HG03097 (cell line): ENCODE measurements around the gene IL1RL1.

Source experiments
- ATAC-seq: cut with Tn5 transposase; IDR thresholded peaks from one replicate; pipeline ENCODE4 v1.9.1; 2021; ENCODE audit not compliant: unreplicated experiment, low FRiP score

The IL1RL1 gene

DNA sequence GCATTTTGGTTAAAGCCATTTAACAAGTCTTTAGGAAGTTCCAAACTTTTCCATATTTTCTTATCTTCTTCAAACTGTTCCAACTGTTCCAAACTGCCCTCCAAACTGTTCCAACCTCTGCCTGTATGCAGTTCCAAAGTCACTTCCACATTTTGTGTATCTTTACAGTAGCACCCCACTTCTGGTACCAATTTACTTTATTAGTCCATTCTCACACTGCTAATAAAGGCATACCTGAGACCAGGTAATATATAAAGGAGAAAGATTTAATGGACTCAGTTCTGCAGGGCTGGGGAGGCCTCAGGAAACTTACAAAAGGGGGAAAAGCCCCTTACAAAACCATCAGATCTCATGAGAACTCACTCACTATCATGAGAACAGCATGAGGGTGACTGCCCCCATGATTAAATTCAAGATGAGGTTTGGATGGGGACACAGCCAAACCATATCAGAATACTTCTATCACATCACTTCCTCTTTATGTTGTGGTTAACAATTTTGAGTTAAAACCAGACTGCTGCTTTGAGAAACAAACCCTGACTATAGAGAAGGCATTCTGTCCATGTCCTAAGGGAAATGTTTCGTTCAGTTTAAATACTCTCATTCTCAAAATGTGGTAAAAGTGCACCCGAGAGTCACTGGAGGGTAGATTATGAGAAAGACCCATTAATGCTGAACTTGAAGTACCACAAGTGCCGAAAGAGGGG, 55.2 kb downstream of the IL1RL1 start:
- peak; percentile 68 for ATAC-seq

DNA sequence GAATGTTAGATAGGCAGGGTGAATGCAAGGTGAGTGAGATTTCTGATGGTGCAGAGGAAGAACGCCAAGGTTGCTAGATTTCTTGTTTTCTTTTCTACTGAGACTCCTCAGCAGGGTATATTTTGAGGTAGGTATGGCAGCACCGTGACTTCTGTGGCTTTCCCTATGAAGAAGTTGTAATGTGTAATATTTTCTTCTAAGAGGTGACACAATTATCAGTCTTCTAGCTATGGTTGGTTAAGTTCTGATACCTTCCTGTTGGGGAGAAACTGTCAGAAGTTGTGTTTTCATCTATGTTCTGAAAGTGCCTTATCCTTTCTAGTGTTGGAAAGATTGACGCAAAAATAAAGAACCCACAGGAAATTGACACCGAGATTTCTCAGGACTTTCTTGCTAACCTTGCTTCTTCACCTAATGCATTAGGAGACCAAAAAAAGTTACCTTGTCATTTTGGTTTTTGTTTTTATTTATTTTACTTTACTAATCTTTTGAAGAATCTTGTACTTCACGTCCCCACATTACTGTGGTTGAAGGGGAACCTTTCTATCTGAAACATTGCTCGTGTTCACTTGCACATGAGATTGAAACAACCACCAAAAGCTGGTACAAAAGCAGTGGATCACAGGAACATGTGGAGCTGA, 56.1 kb downstream of the IL1RL1 start:
- peak; percentile 62 for ATAC-seq

DNA sequence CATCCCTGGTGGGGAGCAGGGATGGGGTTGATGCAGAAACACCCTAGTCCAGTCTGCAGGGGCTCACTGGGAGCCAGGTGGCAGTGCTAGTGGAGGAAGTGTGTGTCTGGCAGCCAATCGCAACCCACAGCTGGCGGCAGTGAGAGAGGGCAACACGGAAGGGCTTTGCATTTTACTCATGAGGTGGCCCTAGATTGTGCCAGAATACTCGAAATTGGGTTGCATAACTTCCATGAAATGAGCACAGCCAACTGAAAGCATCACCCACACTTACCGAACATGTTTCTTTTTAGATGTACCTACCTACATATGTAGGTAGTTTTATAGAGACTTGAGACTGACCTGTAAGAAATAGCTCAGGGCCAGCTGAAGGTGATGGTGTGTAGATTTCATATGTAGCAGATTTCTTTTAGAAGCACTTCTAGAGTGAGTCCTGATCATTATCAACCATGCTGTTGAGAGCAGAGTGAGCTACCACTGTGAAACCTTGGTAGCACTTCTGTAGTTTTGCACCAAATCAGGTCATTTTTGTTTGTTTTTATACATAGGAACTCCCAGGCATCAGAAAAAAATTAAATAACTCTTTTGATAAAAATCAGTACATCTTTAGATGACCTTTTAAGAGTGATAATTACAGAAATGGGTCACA, 57.2 kb downstream of the IL1RL1 start:
- ATAC-seq, result no peak

DNA sequence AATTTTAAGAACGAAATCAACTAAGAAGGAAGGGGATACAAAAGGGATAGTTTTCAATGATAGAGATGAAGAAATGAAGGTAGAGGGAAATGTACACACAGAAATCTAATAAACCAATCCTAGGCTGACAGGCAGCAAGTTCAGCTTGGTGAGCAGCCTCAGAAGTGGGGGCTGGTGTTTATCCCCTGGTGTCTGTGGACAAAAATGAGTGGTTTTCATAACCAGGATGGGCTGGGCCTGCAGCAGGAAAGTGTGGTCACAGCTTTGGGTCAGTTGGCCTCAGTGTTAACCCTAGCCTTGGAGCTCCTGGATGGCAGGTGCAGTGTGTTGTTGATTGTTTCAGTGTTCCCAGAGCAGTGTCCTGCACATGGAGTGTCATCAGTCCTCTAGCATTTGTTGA, 58.5 kb downstream of the IL1RL1 start:
- ATAC-seq, result no peak

DNA sequence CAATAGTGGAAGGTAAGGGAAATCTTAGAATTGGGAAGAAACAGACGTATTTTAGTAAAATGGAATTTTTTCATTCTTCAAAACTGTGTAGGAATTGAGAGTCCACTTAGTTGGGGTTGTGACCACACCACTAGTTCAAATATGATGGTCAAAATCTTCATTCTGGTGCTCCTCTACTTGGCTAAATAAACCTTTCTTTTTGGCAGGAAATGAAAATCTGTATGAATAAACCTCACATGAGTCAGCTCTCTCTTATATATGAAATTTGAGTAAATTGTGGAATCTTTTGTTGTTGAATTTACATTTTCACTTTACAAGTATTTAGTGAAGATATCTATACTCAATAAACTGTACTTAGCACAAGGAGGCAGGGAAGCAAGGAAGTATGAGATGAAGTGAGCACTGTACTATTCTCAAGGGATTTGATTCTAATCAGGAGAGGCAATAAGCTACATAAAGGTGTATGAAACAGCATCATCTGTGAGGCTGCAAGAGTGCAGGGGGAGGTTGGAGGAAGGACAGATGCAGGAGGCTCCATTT, 64.8 kb downstream of the IL1RL1 start:
- ATAC-seq, result no peak

DNA sequence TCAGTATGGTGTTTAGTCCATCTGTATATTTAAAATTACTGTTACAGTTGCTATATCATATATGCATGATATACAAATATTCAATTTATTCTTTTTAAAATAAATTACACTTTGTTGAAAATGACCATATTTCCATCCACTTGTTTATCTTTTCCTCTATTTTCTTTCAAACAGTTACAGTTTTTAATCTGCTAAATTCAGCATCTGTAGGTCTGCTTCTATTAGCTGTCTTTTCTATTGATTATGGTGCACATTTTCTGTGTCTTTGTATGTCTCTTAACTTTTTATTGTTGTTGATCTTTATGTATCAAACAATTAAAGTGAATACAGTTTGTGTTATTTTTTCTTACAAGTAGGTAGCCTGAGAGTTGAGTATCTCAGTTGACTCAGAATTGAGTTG, 72.4 kb downstream of the IL1RL1 start:
- no peak for ATAC-seq

DNA sequence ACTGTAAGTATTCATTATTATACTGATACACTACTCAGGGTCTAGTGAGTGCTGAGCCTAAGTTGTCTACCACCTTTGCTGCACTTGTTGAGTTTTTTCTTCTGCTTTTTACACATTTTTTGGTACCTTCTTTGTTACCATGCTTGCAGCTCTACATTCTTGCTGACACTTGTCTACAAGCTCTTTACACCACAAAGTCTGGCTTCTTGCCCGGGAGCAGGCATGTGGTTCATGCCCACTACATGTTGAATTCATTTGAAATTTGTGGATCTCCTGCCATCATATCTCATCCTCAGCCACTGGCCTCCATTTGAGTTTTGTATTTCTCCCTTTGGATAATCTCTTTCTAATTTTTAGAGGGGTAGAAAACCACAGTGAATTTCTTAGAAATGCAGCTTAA, 74.2 kb downstream of the IL1RL1 start:
- ATAC-seq, result no peak

DNA sequence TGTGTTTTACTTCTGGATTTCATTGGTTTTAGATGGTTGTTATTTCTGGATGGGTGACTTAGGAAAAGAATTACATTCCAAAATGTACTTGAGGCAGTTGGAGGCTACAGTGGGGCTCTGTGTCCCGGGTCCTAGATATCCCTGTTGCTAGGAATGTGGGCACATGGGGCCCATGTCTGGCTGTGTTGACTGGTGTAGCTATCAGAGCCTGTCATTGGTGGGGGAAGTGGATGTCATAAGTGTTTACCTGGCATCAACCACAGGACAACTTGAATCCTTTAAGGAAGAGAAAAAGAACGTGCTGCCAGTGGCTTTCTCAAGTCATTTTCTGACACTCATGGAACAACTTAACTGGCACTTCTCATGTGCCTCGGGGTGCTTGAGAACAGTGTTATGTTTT, 74.6 kb downstream of the IL1RL1 start:
- ATAC-seq, result no peak

DNA sequence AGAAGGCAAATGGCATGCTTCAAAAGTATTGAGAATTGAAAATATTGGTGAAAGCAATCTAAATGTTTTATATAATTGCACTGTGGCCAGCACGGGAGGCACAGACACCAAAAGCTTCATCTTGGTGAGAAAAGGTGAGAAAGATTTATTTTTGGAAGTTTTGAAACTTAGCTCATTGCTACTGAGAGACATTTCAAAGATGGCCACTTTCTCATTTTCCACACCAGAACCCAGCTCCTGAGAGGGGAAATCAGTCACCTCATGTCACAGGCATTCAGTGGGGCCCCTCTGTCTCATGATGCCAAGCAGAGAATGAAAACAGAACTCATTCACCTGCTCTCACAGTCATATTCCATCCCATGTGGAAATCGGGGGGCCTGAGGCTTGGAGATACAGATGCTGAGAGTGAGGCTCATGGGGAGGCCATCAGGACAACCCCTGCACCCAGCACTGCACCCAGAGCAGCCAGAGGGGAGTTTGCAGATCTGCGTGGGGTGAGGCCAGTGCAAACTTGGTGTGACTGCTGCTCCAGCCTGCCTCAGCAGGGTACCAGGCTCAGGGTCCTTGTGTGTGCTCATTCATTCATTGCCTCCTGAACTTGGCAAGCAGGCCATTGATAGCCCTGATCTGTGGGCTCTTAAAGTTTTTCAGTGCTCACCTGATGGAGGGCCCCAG, 75.6 kb downstream of the IL1RL1 start:
- no peak for ATAC-seq

DNA sequence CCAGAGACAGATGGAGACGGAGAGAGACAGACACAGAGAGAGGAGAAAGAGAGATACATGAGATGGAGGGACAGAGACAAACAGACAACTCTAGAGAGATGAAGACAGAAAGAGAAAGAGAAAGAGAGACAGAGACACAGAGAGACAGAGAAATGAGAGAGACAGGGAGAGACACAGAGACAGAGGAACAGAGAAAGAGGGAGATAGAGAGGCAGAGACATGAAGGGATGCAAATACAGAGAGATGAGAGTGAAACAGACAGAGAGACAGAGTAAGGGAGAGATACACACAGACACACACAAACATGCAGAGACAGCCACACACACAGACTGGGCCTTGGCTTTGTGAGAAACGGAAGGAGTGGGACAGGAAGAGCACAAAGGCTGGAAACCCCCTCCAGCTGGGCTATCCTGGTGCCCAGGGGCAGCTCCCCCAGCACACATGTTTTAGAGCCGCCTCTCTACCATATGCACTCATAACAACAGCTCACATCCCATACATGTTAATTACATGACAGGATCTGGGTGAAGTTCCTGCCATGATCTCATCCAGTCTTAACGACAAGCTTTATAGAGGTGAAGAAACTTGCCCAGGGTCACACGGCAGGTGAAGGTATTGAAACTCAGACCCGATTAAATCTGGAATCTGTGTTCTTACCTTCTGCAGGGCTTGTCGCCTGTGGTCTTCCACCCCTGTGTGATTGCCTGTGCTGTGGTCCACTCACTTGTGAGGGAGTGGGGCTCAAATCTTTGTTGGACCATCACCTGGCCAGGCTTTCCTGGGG, 76.6 kb downstream of the IL1RL1 start:
- no peak for ATAC-seq

DNA sequence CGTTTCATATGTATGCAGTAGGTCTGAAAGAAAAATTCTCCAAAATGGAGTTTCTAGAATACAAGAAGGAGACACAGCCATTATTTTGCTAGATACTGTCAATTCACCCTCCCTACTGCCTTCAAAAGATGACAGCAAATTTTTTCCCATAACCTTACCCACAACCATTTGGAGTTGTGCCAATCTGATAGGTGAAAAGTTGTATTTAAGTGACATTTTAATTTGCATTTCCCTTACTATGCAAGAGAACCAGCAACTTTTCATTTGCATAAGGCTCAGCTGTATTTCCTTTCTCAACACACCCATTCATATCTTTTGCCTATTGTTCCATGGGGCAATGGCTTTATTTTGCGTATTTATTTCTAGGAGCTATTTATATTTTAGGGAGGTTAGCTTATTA, 80.2 kb downstream of the IL1RL1 start:
- no peak for ATAC-seq

DNA sequence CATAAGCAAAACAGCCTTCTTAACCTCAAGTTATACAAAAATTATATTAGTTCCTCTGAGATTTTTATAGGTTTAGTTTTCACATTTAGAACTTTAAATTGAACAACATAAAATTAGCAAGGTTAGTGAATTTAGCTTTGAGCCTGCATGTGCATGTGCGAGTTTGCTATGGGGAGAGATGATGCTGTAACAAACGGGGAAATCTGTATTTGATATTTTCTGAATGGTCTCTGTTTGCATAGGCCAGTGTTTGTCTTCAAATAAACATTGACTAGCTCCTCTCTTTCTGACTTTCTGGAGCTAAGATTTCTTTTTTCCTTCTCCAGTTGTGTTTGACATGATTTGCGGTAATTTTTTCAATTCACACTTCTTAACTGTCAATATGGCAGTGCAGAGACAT, 80.7 kb downstream of the IL1RL1 start:
- no peak for ATAC-seq

DNA sequence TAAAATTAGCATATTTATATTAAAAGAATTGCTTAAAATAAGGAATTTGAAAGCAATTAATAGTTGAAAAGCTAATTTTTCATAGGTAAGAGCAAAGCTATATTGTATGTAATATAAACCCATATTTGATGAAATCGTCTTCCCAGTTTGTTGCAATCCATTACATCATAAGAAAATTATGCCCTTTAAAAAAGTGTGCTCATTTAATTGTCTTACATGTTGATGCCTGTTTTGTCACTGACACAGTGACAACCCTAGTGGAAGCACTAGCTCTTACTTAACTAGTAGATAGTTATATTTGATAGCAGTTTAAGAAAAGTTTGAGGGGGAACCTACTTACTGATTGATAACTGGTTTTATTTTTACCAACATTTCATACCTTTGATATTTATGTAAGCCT, 81.6 kb downstream of the IL1RL1 start:
- ATAC-seq, result no peak

DNA sequence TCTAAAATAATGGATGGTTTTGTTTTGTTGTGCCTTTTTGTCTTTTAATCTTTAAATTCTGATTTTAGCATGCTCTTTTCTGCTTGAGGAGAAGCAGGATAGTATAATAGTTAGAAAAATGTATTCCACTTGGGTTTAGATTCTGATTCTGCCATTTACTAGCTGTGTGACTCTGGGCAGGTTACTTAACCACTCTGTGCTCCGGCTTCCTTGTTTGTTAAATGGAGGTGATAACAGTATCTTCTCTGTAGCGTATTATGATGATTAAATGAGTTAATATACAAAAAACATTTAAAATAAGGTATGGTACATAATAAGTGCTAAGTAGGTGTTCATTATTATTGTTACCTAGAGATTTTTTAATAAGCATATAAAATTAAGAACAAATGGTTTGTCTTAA, 84.6 kb downstream of the IL1RL1 start:
- ATAC-seq, result no peak

DNA sequence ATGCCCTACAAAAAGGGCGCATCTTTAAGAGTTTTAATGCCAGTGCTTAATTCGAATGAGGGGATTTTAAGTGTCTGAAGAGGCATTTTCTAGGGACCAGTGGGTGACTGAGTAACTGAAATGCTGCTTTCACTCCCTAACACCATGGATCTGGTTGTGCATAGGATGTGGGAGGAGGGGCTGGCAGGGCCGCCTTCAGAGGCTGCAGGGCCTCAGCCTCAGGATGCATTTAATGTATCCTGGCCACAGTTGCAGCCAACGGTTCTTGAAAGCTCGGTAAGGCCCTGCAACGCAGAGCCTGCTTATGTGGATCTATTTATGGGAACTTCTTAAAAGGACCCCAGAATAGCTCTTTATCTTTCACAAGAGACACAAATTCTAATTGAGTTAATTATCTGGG, 85.8 kb downstream of the IL1RL1 start:
- ATAC-seq, result no peak

DNA sequence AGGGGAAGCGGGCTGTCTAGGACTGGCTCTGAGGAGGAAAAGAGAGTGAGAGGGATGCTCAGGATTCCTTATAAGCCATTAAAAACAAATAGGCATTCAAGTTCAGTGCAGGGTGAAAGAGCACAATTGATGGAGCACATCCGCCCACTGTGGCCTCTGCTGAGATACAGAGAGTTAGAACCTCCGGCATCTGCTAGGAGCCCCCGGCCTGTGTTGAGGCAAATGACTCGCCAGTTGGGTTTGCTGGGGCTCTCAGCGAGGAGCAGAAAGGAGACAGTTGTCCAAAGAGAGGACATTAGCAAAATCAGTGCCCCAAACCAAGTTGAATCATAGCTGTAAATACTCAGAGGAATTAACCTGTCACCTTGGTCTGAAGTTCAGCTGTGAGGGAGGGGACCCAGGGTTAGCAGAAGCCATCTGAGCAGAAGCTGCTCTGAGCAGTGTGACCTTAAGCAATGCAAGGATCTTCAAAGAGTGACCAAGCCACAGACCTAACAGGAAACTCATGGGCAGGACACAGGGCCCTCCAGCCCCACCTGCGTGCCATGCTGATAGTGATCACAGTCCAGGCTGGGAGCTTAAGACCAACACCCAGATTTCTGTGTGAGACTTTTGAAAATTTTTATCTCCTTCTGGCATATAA, 88.3 kb downstream of the IL1RL1 start:
- ATAC-seq, result no peak

DNA sequence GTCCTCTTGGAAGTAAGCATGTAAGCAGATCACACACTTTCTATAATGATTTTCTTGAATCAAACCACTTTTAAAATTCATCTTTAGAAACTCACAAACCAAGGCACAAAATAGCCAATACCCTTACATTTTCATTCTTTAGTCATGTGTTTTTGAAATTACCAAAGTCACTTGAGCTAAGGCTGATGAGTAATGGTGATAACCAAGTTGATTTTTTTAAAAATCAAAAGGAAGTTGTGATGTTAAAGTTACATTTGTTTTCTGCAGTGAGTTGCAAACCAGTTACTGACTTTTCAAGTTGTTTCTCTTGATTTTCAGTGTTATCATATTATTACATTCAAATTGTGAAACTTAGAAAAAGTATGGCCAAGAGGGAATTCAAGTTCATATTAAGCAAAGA, 90.1 kb downstream of the IL1RL1 start:
- ATAC-seq, result no peak
